Prostate gland (tissue), 2 donors: ENCODE measurements around the gene ORC5. TPM values are rescaled to one million over a fixed set of nuclear protein-coding genes. Genes with fewer than 3 reads are reported as not detected.

Source experiments
- DNase-seq: peaks from one replicate; pipeline ENCODE4 v3.0.0-alpha.2; 2019; ENCODE audit warnings: low spot score
- H3K27ac ChIP-seq, 2 donors: fragments of 200-600 bp; sonication (generic); 2 replicates each; pipeline ENCODE4 v1.5.1; 2017 to 2019
- H3K27me3 ChIP-seq: fragments of 200-600 bp; sonication (generic); replicated peaks from 2 replicates; pipeline ENCODE4 v1.5.1; 2019; ENCODE audit not compliant: insufficient read depth
- H3K36me3 ChIP-seq, 2 donors: fragments of 200-600 bp; sonication (generic); 1 replicate in 1 of 2; 2 replicates in 1 of 2; pipeline versions ENCODE4 v1.5.1 to v1.8.1; 2017 to 2019
- H3K4me1 ChIP-seq: fragments of 200-600 bp; sonication (generic); replicated peaks from 2 replicates; pipeline ENCODE4 v1.5.1; 2019
- H3K4me3 ChIP-seq, 2 donors: fragments of 200-600 bp; sonication (generic); 2 replicates each; pipeline ENCODE4 v1.5.1; 2017 to 2019
- H3K9me3 ChIP-seq: fragments of 200-600 bp; sonication (generic); 2 replicates; pipeline ENCODE4 v1.5.1; 2017
- POLR2A ChIP-seq: fragments of 450-650 bp; IDR thresholded peaks from one replicate; pipeline ENCODE4 v1.6.1; 2016; ENCODE audit warnings: antibody characterized with exemption, mild to moderate bottlenecking
- POLR2AphosphoS5 ChIP-seq: sonication (generic); formaldehyde crosslinking; IDR thresholded peaks from one replicate; pipeline ENCODE4 v1.6.1; 2017; ENCODE audit warnings: antibody characterized with exemption
- WGBS: methylation state at CpG from one replicate; pipeline ENCODE4 v1.1.5; 2018; 5-methylcytosine and 5-hydroxymethylcytosine counted together
- intact Hi-C: fragments of 100-400 bp; cut with DNase I; formaldehyde crosslinking; loops from one replicate; pipeline ENCODE4 v1.14.2; 2022
- total RNA-seq, 2 donors: library from RNA; depleted of rRNA; stranded (reverse); fragments of >200 nt; gene quantifications; one replicate each; pipeline ENCODE4 v1.1.0, GENCODE V29; 2016
- TF ChIP-seq, protein P1 (sequence below), 4 experiments: fragments of 200-600 bp in 2 of 4; fragments of 450-650 bp in 2 of 4; sonication (generic) in 2 of 4; IDR thresholded peaks; 1 replicate in 3 of 4; 2 replicates in 1 of 4; pipeline ENCODE4 v1.5.1; 2016 to 2019; ENCODE audit warnings: antibody characterized with exemption in 4 of 4, mild to moderate bottlenecking in 2 of 4, moderate library complexity in 2 of 4

ORC5 gene
- total RNA-seq, 2 donors from 2014 or later = 31.6 to 50.5 TPM

GRCh38 chr7:104135760-104136558, 71.9 kb downstream of the ORC5 start:
- TF ChIP-seq POLR2A = no peak
- TF ChIP-seq POLR2AphosphoS5 = no peak
- TF ChIP-seq, protein P1, sequence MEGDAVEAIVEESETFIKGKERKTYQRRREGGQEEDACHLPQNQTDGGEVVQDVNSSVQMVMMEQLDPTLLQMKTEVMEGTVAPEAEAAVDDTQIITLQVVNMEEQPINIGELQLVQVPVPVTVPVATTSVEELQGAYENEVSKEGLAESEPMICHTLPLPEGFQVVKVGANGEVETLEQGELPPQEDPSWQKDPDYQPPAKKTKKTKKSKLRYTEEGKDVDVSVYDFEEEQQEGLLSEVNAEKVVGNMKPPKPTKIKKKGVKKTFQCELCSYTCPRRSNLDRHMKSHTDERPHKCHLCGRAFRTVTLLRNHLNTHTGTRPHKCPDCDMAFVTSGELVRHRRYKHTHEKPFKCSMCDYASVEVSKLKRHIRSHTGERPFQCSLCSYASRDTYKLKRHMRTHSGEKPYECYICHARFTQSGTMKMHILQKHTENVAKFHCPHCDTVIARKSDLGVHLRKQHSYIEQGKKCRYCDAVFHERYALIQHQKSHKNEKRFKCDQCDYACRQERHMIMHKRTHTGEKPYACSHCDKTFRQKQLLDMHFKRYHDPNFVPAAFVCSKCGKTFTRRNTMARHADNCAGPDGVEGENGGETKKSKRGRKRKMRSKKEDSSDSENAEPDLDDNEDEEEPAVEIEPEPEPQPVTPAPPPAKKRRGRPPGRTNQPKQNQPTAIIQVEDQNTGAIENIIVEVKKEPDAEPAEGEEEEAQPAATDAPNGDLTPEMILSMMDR (IDR thresholded peaks at IDR 0.05) = no peak
- WGBS = 68% methylated on average over 4 of the region's 4 CpGs

GRCh38 chr7:104133238-104133637, 74.6 kb downstream of the ORC5 start:
- TF ChIP-seq POLR2AphosphoS5 (no peak), POLR2A (no peak)
- TF ChIP-seq, protein P1 (IDR thresholded peaks at IDR 0.05) = no peak
- no peak for DNase-seq
- Histone ChIP-seq H3K4me1 (no peaks in the 10 kb centered on the region), H3K9me3 (no peaks in the 10 kb centered on the region), H3K27ac (no peak overlapping the region), H3K36me3 (no peaks in the 10 kb centered on the region), H3K27me3 (no peaks in the 10 kb centered on the region), H3K4me3 (no peak overlapping the region)
- intact Hi-C loops = no loop called here

More at GRCh38 chr7:104135760-104136558, 71.9 kb downstream of the ORC5 start:
- DNase-seq = no peak
- intact Hi-C loops = no loop called here
- Histone ChIP-seq H3K27me3 (no peaks in the 10 kb centered on the region), H3K9me3 (no peaks in the 10 kb centered on the region), H3K27ac (no peak overlapping the region), H3K4me3 (no peak overlapping the region), H3K36me3 (no peaks in the 10 kb centered on the region), H3K4me1 (no peaks in the 10 kb centered on the region)

DNA sequence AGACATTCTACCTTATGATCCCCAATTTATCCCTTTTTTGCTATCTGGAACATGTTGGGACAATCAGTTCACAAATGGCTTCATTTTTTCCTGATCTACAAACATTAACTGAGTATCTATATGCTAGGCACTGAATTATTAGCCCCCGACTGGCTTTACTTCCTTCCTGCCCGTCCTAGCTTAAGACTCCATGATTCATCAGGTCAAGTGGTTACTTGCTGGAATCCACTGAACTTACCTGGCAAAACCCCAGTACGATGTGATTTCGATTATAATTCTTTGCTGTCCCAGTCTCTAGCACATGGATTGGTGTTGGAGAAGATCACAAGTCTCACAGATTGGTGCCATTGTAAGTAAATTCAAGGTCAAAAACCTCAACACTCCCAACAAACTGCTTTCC, 77.1 kb downstream of the ORC5 start:
- TF ChIP-seq, protein P1 (IDR thresholded peaks at IDR 0.05) = no peak
- TF ChIP-seq POLR2A = no peak
- TF ChIP-seq POLR2AphosphoS5 = no peak
- H3K27ac ChIP-seq = no peak overlapping the region
- WGBS = 98% methylated on average over 4 of the region's 4 CpGs
- no peaks in the 10 kb centered on the region for H3K27me3 ChIP-seq
- no peaks in the 10 kb centered on the region for H3K9me3 ChIP-seq
- no peaks in the 10 kb centered on the region for H3K4me1 ChIP-seq
- H3K4me3 ChIP-seq = no peak overlapping the region
- DNase-seq = no peak
- intact Hi-C loops = no loop called here
- no peaks in the 10 kb centered on the region for H3K36me3 ChIP-seq

DNA sequence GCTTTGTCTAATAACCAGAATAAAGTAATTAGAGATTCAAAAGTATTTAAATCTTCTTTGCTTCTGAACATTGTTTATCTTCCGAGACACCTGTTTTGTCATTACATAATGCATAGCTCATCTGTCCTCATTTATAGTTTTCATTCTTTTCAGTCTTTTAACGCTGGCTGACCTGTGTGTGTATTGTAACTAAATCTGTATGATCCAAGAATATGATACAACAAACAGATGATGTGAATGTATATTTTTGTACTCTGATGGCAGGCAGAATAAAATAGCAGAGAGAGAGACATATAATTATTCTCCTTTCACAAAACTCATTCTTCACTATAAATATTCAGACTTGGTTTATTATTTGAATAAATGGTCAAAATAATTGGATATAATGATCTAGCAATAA, 80.6 kb downstream of the ORC5 start:
- intact Hi-C loops = no loop called here
- TF ChIP-seq POLR2A (no peak), POLR2AphosphoS5 (no peak)
- TF ChIP-seq, protein P1 (IDR thresholded peaks at IDR 0.05) = no peak
- H3K27me3 ChIP-seq = no peaks in the 10 kb centered on the region
- no peaks in the 10 kb centered on the region for H3K36me3 ChIP-seq
- DNase-seq = no peak
- no peaks in the 10 kb centered on the region for H3K9me3 ChIP-seq
- WGBS = 84% methylated on average over 2 of the region's 2 CpGs
- no peak overlapping the region for H3K4me3 ChIP-seq
- H3K4me1 ChIP-seq = no peaks in the 10 kb centered on the region
- no peak overlapping the region for H3K27ac ChIP-seq

DNA sequence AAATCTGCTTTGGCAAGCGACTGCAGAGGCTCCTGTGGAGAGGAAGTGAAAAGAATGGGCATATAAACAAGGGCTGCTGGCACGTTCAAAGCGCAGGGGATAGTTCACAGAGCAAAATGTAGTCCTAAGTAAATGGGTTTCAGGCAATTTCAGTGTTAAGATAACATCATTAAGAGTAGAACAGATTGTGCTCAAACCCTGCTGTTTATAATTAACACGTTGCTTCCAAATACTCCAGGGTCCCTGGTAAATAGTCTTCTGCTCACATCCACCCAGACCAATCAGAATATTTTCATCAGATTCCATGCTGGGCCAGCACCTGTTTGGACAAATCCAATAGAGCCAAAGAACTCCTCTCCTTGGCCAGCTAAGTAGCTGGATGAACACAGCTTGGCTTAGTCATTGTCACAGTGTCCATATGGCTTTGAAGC, 81.4 kb downstream of the ORC5 start:
- Histone ChIP-seq H3K4me1 (no peaks in the 10 kb centered on the region), H3K9me3 (no peaks in the 10 kb centered on the region), H3K27me3 (no peaks in the 10 kb centered on the region), H3K36me3 (no peaks in the 10 kb centered on the region), H3K27ac (no peak overlapping the region), H3K4me3 (no peak overlapping the region)
- no peak for DNase-seq
- 34% methylated on average over 4 of the region's 4 CpGs for WGBS
- TF ChIP-seq, protein P1 (IDR thresholded peaks at IDR 0.05) = no peak
- TF ChIP-seq POLR2A = no peak
- no peak for TF ChIP-seq POLR2AphosphoS5
- intact Hi-C loops = no loop called here
